Stimulated activated memory B cell treated with anti-CD40 and anti-IgM and Interleukin-4, amounts not matched to agents 10 μg/mL and 1 μg/mL and 100 μg/mL, for 72 hours (primary cell): ENCODE measurements around the gene DNAL1.
"Not testable (repeated sequence)": the region's sequence is repeated elsewhere in the genome, so short reads cannot be mapped to it uniquely, and the experiment has no call there.

Experiments used
- ATAC-seq: fragments of 150-1000 bp; cut with Tn5 transposase; 2 replicates; pipeline ENCODE4 v1.10.0; 2021
- H3K27ac Mint-ChIP-seq: one replicate; pipeline ENCODE4 v1.8.0; 2022; ENCODE audit warnings: mild to moderate bottlenecking, mixed read lengths
- H3K27me3 Mint-ChIP-seq: one replicate; pipeline ENCODE4 v1.8.0; 2022; ENCODE audit warnings: mixed read lengths
- H3K36me3 Mint-ChIP-seq: one replicate; pipeline ENCODE4 v1.8.0; 2022; ENCODE audit warnings: mixed read lengths
- H3K4me1 Mint-ChIP-seq: one replicate; pipeline ENCODE4 v1.8.0; 2022; ENCODE audit warnings: mixed read lengths
- H3K4me3 Mint-ChIP-seq: one replicate; pipeline ENCODE4 v1.8.0; 2022; ENCODE audit warnings: mild to moderate bottlenecking, moderate library complexity, mixed read lengths
- H3K9me3 Mint-ChIP-seq: one replicate; pipeline ENCODE4 v1.8.0; 2022; ENCODE audit warnings: mixed read lengths

The DNAL1 gene

GRCh38 chr14:73665130-73665529, 20.3 kb downstream of the DNAL1 start:
- no peak for ATAC-seq
- Mint-ChIP-seq H3K36me3 (peaks cover 32% of the 10 kb centered on the region), H3K4me1 (peaks cover 7% of the 10 kb centered on the region), H3K27ac (no peak overlapping the region), H3K4me3 (no peak overlapping the region), H3K9me3 (no peaks in the 10 kb centered on the region), H3K27me3 (no peaks in the 10 kb centered on the region)

- H3K4me1 Mint-ChIP-seq, result peaks cover 7% of the 10 kb centered on the region
- peaks cover 32% of the 10 kb centered on the region for H3K36me3 Mint-ChIP-seq
- H3K4me3 Mint-ChIP-seq, result no peak overlapping the region
- H3K27ac Mint-ChIP-seq, result no peak overlapping the region
- ATAC-seq, result no peak
- H3K27me3 Mint-ChIP-seq, result no peaks in the 10 kb centered on the region
- no peaks in the 10 kb centered on the region for H3K9me3 Mint-ChIP-seq
Observed at GRCh38 chr14:73666583-73666982, 21.8 kb downstream of the DNAL1 start.

GRCh38 chr14:73667854-73668253, 23.1 kb downstream of the DNAL1 start:
- no peak overlapping the region for H3K27ac Mint-ChIP-seq

GRCh38 chr14:73674986-73675385, 30.2 kb downstream of the DNAL1 start:
- H3K27ac Mint-ChIP-seq, result no peak overlapping the region
- H3K4me1 Mint-ChIP-seq, result no peaks in the 10 kb centered on the region
- H3K36me3 Mint-ChIP-seq, result peaks cover 6% of the 10 kb centered on the region
- H3K4me3 Mint-ChIP-seq, result no peak overlapping the region
- ATAC-seq, result no peak
- H3K9me3 Mint-ChIP-seq, result no peaks in the 10 kb centered on the region
- H3K27me3 Mint-ChIP-seq, result no peaks in the 10 kb centered on the region

More at GRCh38 chr14:73667854-73668253, 23.1 kb downstream of the DNAL1 start:
- H3K9me3 Mint-ChIP-seq, result no peaks in the 10 kb centered on the region
- H3K36me3 Mint-ChIP-seq, result peaks cover 25% of the 10 kb centered on the region
- H3K4me3 Mint-ChIP-seq, result no peak overlapping the region
- no peak for ATAC-seq
- no peaks in the 10 kb centered on the region for H3K27me3 Mint-ChIP-seq
- H3K4me1 Mint-ChIP-seq, result peaks cover 7% of the 10 kb centered on the region

GRCh38 chr14:73678698-73679097, 33.9 kb downstream of the DNAL1 start:
- no peak overlapping the region for H3K27ac Mint-ChIP-seq
- no peaks in the 10 kb centered on the region for H3K27me3 Mint-ChIP-seq
- H3K36me3 Mint-ChIP-seq, result peaks cover 6% of the 10 kb centered on the region
- no peak for ATAC-seq
- no peaks in the 10 kb centered on the region for H3K4me1 Mint-ChIP-seq
- H3K9me3 Mint-ChIP-seq, result no peaks in the 10 kb centered on the region
- H3K4me3 Mint-ChIP-seq, result no peak overlapping the region

- Mint-ChIP-seq H3K36me3 (no peaks in the 10 kb centered on the region), H3K4me3 (no peak overlapping the region), H3K9me3 (no peaks in the 10 kb centered on the region), H3K4me1 (no peaks in the 10 kb centered on the region), H3K27me3 (no peaks in the 10 kb centered on the region), H3K27ac (no peak overlapping the region)
- ATAC-seq, result no peak
Observed at GRCh38 chr14:73680821-73681220, 36.0 kb downstream of the DNAL1 start.

GRCh38 chr14:73684627-73685026, 39.8 kb downstream of the DNAL1 start:
- H3K9me3 Mint-ChIP-seq, result no peaks in the 10 kb centered on the region
- no peak overlapping the region for H3K4me3 Mint-ChIP-seq
- no peak for ATAC-seq
- no peaks in the 10 kb centered on the region for H3K4me1 Mint-ChIP-seq
- H3K27ac Mint-ChIP-seq, result no peak overlapping the region
- no peaks in the 10 kb centered on the region for H3K27me3 Mint-ChIP-seq
- peaks cover 6% of the 10 kb centered on the region for H3K36me3 Mint-ChIP-seq

GRCh38 chr14:73685328-73685727, 40.5 kb downstream of the DNAL1 start:
- Mint-ChIP-seq H3K4me3 (no peak overlapping the region), H3K27me3 (no peaks in the 10 kb centered on the region), H3K27ac (no peak overlapping the region), H3K9me3 (no peaks in the 10 kb centered on the region), H3K36me3 (peaks cover 6% of the 10 kb centered on the region), H3K4me1 (no peaks in the 10 kb centered on the region)
- no peak for ATAC-seq

- Mint-ChIP-seq H3K9me3 (no peaks in the 10 kb centered on the region), H3K27ac (no peak overlapping the region), H3K4me3 (no peak overlapping the region), H3K4me1 (no peaks in the 10 kb centered on the region), H3K36me3 (peaks cover 6% of the 10 kb centered on the region), H3K27me3 (no peaks in the 10 kb centered on the region)
- ATAC-seq, result no peak
Observed at GRCh38 chr14:73686901-73687300, 42.1 kb downstream of the DNAL1 start.

- no peaks in the 10 kb centered on the region for H3K9me3 Mint-ChIP-seq
- H3K36me3 Mint-ChIP-seq, result peaks cover 15% of the 10 kb centered on the region
- ATAC-seq, result no peak
- H3K27ac Mint-ChIP-seq, result no peak overlapping the region
- peaks cover 16% of the 10 kb centered on the region for H3K4me1 Mint-ChIP-seq
- H3K27me3 Mint-ChIP-seq, result no peaks in the 10 kb centered on the region
- no peak overlapping the region for H3K4me3 Mint-ChIP-seq
Observed at GRCh38 chr14:73694083-73694482, 49.3 kb downstream of the DNAL1 start.

GRCh38 chr14:73695082-73695481, 50.3 kb downstream of the DNAL1 start:
- H3K9me3 Mint-ChIP-seq, result no peaks in the 10 kb centered on the region
- H3K36me3 Mint-ChIP-seq, result peaks cover 15% of the 10 kb centered on the region
- H3K27me3 Mint-ChIP-seq, result no peaks in the 10 kb centered on the region
- no peak for ATAC-seq
- H3K27ac Mint-ChIP-seq, result peak overlapping the region; percentile 98
- H3K4me1 Mint-ChIP-seq, result peaks cover 22% of the 10 kb centered on the region
- no peak overlapping the region for H3K4me3 Mint-ChIP-seq

- H3K4me3 Mint-ChIP-seq, result peak overlapping the region; percentile 46
- ATAC-seq, result peak; percentile 77
- H3K27me3 Mint-ChIP-seq, result no peaks in the 10 kb centered on the region
- H3K36me3 Mint-ChIP-seq, result peaks cover 15% of the 10 kb centered on the region
- H3K4me1 Mint-ChIP-seq, result peaks cover 32% of the 10 kb centered on the region
- peak overlapping the region; percentile 98 for H3K27ac Mint-ChIP-seq
- no peaks in the 10 kb centered on the region for H3K9me3 Mint-ChIP-seq
Observed at GRCh38 chr14:73695997-73696396, 51.2 kb downstream of the DNAL1 start.

- peak overlapping the region; percentile 46 for H3K4me3 Mint-ChIP-seq
- peak; percentile 90 for ATAC-seq
- no peaks in the 10 kb centered on the region for H3K9me3 Mint-ChIP-seq
- H3K4me1 Mint-ChIP-seq, result peaks cover 35% of the 10 kb centered on the region
- H3K27ac Mint-ChIP-seq, result peak overlapping the region; percentile 98
- H3K27me3 Mint-ChIP-seq, result no peaks in the 10 kb centered on the region
- H3K36me3 Mint-ChIP-seq, result peaks cover 15% of the 10 kb centered on the region
Observed at GRCh38 chr14:73696466-73697400, 51.9 kb downstream of the DNAL1 start.

GRCh38 chr14:73700325-73700724, 55.5 kb downstream of the DNAL1 start:
- Mint-ChIP-seq H3K36me3 (peaks cover 12% of the 10 kb centered on the region), H3K27ac (peak overlapping the region; percentile 76), H3K4me1 (peaks cover 43% of the 10 kb centered on the region), H3K9me3 (no peaks in the 10 kb centered on the region), H3K27me3 (no peaks in the 10 kb centered on the region), H3K4me3 (no peak overlapping the region)
- peak; percentile 83 for ATAC-seq

GRCh38 chr14:73708076-73708475, 63.3 kb downstream of the DNAL1 start:
- not testable (repeated sequence) for H3K4me3 Mint-ChIP-seq, H3K9me3 Mint-ChIP-seq, H3K27ac Mint-ChIP-seq, H3K27me3 Mint-ChIP-seq, ATAC-seq
- Mint-ChIP-seq H3K36me3 (peaks cover 30% of the 10 kb centered on the region), H3K4me1 (peaks cover 34% of the 10 kb centered on the region)

- Mint-ChIP-seq H3K4me3 (no peak overlapping the region), H3K4me1 (peaks cover 33% of the 10 kb centered on the region), H3K27ac (peak overlapping the region; percentile 18), H3K27me3 (no peaks in the 10 kb centered on the region), H3K36me3 (peaks cover 18% of the 10 kb centered on the region), H3K9me3 (no peaks in the 10 kb centered on the region)
- ATAC-seq, result no peak
Observed at GRCh38 chr14:73709904-73710469, 65.2 kb downstream of the DNAL1 start.
